HG02678 (cell line): Measurements from ENCODE around the gene JPH3.

Source experiments
- ATAC-seq: cut with Tn5 transposase; IDR thresholded peaks from one replicate; pipeline ENCODE4 v1.9.1; 2021; ENCODE audit warnings: mild to moderate bottlenecking, moderate library complexity; ENCODE audit not compliant: unreplicated experiment

JPH3 gene

DNA sequence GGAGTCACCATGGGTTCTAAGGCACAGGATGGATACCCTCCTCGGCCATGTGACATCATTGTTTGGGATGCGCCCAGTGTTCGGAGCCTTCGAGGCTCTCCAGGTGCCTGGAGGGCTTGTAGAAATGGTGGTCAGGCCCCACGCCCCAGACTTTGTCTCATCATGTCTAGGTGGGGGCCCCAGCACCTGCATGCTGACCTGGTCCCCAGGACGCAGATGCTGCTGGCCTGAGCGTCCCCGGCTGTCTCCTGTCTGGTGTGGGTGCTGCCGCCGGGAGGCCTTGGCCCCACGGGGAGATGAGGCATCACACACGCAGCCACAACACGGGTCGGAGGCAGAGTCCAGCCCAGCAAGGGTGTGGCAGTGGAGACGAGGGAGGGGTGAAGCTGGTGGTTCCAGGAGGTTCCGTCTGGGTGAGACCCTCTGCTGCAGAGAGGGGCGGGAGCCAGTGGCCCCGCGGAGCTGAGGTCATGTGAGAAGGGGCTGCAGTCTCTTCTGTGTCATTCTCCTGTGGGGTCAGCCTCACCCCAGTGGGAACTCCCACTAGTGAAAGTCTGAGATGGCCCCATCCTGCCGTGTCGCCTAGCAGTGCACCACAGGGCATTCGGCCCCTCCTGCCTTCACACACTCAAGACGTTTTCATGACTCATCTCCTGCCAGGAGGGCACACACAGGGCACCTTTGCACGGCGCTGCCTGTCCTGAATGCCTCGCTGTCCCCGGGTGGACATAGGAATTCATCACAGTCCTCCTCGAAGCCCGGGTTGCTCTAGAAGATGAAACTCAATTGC, 46.6 kb downstream of the JPH3 start:
- no peak for ATAC-seq

DNA sequence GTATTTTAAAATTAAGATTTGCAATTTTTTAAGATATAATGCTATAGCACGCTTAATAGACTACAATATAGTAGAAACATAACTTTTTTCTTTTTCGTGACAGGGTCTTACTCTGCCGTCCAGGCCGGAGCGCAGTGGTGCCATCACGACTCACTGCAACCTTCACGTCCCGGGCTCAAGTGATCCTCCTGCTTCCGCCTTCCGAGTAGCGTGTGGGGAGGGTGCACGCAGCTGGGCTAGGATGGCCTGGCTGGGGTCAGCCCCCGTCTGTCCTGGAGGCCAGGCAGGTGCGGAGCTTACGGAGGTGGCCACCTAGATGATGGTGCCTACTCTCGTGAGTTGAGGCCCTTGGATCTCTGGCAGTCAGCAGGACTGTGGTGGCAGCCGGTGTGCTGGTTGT, 50.1 kb downstream of the JPH3 start:
- no peak for ATAC-seq

DNA sequence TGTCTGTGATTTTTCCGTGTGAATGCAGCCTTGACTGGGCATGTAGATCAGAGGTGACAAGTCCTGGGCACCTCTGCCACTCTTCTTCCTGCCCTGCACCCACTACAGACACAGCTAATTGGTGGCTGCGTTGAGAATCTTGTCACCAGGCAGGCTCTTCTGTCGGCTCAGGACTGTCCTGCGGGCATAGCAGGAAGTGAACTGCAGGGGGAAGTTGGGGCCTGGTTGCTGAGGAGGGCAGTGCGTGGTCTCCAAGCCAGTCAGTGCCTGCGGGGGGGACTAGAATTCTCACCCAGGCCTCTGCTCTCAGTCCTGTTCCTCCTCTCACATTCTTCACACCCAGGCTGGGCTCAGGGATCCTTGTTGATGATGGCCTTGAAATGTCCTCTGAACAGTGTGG, 50.5 kb downstream of the JPH3 start:
- no peak for ATAC-seq

DNA sequence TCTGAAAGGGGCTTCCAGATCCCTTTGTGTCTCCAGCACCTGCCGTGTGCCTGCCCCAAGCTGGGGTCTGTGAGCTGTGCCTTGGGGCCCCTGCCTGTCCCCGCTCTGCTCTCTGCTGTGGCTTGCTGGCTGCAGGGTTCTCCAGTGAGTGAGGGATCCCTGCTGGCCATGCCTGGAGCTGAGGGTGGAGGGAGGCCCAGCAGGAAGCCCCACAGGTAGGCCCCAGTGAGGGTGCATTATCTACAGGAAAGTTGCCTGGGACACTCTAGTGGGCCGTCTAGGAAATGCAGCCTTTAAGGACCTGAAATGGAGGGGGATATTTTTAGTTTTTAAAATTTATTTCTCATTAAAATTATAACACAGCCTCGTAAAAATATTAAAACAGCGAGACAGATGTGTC, 50.9 kb downstream of the JPH3 start:
- no peak for ATAC-seq

DNA sequence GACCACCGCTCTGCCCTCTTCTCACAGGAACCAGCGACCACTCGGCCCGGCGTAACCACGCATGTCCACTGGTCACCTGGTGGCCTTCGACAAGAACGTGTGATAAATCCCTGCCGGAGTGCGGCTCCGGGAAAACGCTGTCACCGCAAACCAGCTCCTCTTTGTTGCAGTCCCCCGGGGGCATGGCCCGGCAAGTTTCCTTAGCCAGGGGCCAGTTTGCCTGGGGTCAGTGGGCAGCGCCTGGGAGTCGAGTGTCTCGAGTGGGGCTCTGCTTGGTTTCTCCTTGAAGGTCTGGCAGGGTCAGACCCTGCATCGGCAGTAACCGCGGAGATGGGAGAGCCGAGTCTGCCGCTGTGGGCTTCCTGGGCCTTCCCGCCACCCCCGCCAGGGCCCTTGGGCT, 52.5 kb downstream of the JPH3 start:
- no peak for ATAC-seq

DNA sequence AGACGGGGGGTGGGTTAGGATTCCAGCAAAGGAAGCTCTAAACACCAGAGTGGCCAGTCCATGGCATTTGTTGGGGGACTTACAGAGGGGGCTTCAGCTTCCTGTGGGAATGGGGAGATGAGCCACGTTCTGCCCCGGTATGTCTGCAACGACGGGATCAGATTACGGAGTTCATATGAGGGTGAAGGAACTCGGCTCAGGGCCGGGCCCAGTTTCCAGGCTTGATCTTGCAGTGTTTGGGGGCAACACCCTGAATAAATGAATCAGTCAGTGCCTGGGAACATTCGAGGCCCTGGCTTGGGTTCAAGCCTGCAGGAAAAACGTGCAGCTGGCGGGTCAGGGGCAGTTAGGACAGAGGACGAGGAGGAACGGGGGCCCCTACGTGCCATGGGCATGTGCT, 54.0 kb downstream of the JPH3 start:
- no peak for ATAC-seq

DNA sequence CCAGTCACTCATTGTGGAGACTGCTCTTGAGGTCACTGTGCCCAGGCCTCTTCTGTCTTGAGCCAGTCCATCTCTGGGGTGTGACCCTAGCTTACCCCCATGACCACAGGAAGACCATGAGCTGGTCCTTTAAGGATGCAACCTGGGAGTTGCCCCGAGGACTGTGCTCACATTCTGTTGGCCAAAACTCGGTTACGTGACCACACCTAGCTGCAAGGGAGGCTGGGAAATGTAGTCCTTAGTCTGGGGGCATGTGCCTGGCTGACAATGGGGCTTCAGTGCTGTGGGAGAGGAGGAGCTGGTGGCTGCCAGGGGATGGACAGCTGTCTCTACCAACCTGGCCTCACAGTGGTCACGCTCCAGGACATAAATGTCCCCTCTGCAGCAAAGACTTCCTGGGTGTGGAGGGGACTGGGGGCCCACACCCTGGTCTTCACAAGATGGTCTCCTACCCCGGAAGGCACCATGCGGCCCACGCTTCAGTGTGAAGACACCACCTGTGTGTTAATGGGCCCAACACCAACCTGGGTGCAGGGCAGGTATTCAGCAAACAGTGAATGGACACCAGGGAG, 55.4 kb downstream of the JPH3 start:
- ATAC-seq, result no peak

DNA sequence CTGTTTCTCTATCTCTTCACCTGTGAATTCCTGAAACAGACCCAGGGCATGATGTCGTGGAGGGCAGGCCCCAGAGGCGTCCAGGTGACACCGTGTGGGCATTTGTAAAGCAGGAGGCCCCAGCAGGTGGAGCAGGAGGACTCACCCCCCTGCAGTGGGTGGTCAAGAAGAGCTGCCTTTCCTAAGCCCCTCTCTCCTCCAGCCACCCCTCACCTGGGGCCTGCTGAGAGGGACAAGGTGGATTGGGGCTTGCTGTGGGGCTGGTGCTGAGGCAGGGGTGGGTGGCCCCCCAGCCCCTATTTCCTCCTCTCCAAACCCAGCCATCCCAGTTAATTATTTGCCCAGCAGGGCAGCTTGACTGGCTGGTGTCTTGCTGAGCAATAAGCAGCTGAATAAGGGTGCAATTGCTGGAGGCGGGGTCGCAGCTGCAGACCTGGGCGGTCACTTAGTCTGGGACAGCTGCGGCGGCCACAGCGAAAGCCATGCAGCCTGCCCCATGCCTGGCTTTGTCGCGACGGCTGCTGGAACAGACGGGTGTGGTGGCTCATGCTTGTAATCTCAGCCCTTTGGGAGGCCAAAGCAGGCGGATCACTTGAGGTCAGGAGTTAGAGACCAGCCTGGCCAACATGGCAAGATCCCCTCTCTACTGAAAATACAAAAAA, 56.4 kb downstream of the JPH3 start:
- ATAC-seq, result no peak

DNA sequence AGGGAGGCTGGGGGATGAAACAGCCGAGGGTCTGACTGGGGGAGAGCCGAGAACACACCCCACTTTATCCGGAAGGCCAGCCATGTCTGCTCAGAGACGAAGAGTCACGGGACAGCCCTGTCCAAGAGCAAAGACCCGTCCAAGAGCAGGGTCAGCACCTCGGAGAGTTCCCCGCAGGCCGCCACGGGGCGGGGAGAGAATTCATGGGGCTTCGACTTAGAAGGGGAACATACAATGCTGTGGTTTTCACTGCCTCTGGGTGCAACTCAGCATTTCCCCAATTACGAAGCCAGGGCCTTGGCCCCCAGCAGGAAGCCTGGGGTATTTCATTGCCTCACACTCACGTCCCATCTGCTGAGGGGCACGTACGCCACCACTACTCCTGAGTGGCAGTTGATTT, 59.3 kb downstream of the JPH3 start:
- ATAC-seq, result no peak

DNA sequence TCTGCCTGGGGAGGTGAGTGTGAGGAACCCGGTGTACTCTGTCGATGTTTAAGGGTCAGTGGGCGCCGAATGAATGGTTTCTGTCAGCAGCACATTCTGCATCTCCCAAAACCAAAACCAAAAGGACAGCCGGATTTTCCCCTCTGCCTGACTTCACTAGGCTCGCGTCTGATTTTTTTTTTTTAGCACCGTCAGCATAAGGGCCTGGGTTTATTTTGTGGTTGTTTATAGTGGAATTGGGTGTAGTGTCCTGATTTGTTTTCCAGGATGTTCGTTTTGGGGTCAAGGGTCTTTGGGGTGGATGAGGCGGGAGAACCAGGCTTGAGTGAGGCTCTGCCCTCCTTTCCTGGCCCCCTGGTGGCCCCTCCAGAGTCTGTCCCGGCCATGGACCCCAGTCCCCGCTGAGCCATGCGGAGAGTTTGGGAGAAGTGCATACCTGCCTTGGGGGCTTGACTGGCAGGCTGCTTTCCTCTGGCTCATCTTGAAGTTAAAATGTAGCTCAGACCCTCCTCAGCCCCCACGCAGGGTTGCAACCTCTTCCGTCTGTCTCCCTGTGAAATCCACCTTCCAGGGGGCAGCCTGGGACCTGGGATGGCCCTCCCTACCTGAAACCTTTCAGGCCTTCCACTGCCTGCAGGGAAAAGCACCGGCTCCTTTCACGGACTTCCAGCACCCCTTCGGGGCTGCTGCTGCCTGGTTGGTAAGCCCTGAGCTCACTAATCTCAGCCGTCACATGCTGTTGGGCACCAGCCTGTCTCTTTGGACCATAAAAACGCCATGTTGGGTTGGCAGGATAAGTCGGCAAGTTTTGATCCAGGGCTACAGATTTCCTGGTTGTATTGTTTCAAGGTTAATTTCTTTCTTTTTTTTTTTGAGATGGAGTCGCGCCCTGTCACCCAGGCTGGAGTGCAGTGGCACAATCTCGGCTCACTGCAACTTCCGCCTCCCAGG, 60.2 kb downstream of the JPH3 start:
- no peak for ATAC-seq

DNA sequence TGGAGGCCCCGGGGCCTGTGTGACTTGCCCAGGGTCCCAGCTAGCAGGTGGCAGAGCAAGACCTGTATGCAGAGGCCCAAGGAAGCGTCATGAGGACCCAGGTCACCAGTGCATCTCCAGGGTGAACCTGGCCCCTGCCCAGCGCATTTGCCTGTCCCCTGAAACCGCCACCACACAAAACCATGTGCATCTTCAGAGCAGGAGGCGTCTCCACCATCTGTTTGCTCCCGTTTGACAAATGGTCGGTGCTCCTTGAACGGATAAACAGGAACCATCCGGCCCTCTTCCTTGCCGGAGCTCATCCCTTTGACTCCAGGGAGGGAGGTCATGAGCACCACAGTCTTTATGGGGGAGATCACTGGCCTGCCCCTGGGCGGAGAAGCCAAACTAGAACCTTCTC, 62.5 kb downstream of the JPH3 start:
- ATAC-seq, result no peak

DNA sequence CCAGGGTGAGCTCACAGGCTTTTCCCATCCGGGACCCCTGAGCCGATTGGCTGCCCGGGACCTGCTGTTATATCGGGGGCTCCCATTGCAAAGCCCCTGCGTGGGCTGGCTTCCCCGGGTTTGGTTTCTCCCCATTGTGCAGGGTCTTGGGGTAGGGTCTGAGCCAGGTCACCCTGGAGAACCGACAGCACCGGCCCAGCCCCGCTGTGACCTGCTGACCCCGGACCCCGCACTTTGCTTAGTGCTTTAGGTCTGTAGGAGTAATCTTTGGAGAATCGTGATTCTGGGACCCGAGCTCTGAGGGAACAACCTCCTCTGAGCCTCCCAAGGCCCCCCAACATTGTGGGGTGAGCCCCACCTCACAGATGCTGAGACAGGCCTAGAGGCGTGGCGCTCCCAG, 62.9 kb downstream of the JPH3 start:
- no peak for ATAC-seq

DNA sequence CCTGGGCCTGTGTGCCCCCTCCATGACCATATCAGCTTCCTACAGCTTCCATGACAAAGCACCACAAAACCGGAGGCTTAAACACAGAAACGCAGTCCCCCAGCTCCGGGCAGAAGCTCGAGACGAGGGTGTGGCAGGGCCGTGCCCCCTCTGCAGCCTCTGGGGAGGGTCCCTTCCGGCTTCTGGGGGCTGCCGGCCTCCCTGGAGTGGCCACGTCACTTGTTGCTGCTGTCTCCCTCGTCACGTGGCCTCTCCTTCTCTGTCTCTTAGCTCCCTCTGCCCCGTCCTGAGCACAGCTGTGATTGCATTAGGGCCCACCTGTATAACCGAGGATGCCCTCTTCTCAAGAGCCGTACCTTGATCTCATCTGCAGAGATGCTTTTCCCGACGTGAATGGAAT, 64.6 kb downstream of the JPH3 start:
- no peak for ATAC-seq

DNA sequence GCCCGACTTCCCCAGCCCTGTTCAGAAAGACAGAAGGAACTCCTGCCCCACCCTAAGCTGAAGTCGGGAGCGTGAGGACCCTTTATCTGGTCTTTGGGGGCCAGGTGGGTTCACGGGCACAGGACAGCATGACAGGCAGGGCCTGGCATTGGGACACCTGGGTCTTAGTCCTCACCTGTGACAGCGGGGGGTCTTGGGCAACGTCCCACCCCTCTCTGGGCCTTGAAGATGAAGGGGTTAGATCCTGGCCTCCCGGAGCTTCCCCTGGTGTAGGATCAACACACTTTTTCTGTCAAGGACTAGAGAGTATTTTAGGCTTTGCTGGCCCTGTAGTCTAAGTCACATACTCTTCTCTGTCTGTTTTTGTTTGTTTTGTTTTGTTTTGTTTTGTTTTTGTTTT, 65.1 kb downstream of the JPH3 start:
- ATAC-seq, result no peak

DNA sequence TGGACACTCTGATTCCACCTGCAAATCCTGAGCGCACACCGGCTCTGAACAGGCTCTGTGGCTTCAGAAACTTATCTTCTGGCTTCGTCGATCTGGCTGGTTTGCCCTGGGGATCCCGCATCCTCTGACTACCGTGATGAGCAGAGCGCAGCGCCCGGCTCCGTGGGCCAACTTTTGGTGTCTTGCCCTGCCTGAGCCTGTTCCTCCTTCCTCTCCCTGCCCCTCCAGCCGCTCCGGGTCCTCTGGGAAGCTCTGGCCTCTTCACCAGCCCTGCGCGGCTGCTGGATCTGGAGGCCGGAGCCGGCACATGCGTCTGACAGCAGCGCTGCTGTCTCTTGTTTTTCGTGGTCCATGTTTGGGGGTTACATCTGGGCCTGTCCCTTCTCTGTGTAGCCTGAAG, 65.6 kb downstream of the JPH3 start:
- ATAC-seq, result no peak

DNA sequence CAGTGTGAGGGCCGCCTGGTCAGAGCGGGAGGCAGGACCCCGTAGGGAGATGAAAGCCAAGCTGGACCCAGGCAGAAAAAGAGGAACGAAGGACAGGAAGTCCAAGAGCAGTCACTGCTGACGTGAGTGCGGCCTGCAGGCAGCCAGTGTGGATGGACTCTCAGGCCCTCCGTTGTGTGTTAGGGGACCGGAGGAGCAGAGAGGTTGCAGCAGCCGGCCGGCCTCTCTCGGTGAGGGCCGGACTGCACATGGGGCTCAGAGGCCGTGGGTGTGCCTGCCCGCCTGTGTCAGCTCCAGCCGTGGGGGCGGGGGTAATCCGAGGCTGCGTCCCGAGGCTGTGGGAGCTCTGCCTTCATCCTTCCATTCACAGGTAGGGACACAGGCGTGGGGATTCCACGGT, 67.4 kb downstream of the JPH3 start:
- ATAC-seq, result no peak

DNA sequence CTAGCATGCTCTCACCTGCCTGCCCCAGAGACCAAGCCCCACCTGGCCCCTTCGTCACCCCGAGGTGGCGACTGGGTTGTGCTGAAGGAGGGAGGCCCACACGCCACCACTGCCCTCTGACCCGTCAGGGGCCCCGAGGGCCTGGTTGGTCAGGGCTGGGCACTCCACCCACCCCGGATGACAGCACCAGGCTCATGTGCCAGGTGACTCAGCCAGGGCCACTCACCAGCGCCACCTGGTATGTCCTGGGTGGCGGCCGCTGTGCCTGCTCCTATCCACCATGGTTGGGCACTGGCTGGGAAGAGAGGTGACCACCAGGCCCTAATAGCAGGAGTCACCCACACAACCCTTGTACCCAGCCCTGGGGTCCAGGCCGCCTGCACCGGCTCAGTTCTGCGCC, 68.9 kb downstream of the JPH3 start:
- no peak for ATAC-seq

DNA sequence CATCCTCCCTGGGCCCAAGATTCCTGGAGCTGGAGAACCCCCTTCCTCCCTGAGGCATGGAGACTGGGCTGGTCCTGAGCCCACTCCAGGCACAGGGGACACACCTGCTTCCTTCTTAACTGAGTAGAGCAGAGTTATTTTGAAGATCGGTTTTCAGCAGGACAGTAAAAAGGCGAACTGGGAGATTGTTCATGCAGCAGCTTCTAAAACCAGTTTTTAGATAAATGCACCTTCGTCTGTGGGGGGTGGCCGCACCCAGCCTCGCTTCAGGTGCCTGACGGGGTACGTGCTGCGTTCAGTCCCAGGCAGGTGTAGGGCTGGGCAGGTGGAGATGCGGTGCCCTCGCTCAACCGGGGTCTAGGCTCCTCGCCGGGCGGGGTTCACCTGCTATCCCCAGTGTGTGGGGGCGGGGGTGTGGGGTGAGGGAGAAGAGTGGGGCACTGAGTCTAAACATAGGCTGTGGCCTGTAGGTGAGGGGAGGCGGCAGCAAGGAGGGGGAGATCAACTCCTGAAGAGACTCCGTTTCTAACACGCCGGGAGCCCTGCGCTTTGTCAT, 69.5 kb downstream of the JPH3 start:
- ATAC-seq, result no peak

DNA sequence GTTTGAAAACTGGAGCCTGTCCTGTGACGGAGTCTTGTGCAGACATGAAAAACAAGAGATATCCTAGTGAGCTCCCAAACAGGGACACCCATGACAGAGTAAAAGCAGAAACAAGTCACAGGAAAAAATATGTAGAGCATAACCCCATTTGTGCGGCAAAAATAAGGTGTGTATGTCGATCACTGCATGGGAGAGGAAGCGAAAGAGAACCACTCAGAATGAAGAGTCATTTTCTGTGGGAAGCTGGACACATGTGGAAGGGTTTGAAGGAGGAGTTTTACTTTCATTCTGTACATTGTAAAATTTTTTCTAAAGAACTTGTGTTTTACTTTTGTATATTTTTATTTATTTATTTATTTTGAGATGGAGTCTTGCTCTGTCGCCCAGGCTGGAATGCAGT, 72.1 kb downstream of the JPH3 start:
- no peak for ATAC-seq

DNA sequence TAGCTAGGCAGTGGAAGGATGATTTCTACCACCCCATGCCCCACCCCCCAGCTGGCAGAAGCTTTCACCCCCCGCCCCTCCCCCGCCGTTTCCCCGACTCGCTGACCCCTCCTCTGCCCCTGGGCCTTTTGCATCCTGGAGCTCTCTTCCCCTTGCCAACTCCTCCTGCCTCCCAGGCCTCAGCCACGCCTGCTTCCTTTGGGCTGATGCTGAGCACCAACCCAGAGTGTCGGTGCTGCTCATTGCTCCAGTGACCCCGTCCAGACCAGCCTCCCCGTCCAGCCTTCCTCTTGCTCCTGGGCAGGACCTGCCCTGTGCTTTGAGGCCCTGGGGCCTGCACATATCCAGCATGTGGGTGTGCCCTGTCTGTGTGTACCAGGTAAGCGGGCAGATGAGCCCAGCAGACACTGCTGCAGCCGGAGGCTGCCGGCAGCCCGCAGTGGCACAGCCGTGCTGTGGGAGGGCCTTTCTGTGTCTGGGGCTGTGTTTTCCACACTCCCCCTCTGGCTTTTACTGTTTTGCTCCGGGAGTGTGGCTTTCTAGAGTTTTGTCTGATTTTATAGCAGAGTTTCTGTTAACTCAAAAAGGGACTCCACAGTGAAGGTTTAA, 72.9 kb downstream of the JPH3 start:
- ATAC-seq, result no peak

DNA sequence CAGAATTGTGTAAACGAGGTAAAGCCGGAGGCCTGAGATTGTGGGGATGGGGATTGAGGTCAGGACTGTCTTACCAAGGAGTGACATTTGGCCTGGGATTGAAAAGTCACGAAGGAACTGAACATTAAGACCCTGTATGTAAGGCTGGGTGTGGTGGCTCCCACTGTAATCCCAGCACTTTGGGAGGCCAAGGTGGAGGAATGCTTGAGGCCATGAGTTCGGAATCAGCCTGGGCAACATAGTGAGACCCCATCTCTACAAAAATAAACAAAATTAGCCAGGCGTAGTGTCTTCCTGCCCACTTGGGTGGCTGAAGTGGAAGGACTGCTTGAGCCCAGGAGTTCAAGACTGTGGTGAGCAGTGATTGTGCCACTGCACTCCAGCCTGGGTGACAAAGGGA, 75.5 kb downstream of the JPH3 start:
- ATAC-seq, result no peak
